Fibroblast of skin of left biceps (primary cell): ENCODE data around the gene ERC2.

Source experiments
- DNase-seq, 2 experiments: peaks; one replicate each; pipeline ENCODE4 v3.0.0-alpha.2; 2013; ENCODE audit warnings: low read depth in 2 of 2

The ERC2 gene

GRCh38 chr3:55826731-55827496, 641.4 kb downstream of the ERC2 start:
- DNase-seq = no peak

DNA sequence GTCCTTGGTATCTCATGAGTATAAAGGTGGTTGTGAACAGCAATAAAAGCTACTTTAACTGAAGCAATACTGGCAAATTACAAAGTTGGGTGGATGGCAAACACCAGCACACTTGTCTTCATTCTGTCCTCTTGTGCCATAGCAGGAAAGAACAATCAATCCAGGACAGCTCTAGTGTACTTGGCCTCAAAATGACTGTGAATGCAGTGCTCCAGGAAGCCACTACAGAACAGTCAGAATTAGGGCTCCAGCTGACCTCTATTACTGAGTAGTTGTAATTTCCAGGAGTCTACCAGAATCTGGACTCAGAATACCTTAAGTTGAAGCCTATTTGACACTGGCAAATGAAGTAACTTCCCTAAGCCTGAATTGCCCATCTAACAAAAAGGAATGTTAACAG, 642.2 kb downstream of the ERC2 start:
- DNase-seq = no peak

- DNase-seq = no peak
These were observed 643.9 kb downstream of the ERC2 start for GRCh38 chr3:55824406-55824805.

- DNase-seq = no peak
These were observed 644.4 kb downstream of the ERC2 start for GRCh38 chr3:55823829-55824228.

DNA sequence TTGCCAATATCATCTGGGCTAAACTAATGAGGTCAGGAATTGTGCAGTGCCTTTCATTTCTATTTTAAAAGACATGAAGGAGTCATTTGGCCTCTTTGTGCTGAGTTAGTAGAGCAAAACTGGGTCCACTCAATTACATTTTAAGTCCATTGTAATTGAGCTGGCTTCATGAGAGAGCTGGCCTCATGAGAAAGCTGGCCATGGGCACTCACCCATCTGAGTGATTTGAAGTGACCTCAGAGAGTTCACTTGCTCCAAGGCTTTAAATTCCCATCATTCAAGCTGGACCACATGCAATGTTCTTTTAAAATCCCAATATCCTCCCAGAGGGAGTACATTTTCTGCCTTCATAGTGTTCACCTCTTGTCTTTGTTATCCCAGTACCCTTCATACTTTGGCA, 645.3 kb downstream of the ERC2 start:
- DNase-seq = no peak

GRCh38 chr3:55819005-55819404, 649.3 kb downstream of the ERC2 start:
- no peak for DNase-seq

GRCh38 chr3:55818485-55818884, 649.8 kb downstream of the ERC2 start:
- DNase-seq = no peak

DNA sequence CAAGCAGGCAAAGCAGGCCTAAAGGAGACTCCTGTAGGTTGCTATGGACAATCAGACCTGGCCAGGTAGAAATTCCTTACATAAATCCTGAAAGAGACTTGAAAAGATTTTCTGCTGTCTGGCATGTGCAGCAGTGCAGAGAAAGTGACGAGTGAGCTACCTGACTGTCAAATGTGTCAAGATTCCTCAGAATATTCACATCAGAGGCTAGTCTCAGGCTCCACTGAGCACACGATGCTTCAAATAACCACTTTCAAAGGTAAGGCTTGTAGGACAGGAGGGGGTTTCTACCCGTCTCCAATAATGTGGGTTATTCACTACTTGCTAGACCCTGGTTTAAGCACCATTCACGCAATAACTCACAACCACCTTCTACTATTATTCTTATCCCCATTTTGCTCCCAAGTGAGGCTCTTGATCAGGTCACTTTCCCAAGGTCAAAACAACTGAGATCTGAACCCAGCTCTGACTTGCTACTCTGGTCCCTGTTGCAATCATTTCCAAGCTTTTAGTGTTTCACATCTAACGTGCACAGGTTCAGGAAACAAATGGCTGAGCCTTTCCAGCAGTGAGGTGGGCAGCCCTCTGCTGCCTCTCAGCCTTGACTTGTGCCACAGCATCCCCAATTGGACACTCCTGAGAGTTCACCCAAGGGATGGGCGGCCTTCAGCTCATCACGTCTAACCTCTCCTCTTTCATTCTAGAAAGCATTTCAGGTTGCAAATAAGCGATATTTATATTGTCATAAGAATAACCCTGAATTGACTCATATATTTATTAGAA, 651.3 kb downstream of the ERC2 start:
- no peak for DNase-seq

GRCh38 chr3:55815262-55815661, 653.0 kb downstream of the ERC2 start:
- DNase-seq = no peak

DNA sequence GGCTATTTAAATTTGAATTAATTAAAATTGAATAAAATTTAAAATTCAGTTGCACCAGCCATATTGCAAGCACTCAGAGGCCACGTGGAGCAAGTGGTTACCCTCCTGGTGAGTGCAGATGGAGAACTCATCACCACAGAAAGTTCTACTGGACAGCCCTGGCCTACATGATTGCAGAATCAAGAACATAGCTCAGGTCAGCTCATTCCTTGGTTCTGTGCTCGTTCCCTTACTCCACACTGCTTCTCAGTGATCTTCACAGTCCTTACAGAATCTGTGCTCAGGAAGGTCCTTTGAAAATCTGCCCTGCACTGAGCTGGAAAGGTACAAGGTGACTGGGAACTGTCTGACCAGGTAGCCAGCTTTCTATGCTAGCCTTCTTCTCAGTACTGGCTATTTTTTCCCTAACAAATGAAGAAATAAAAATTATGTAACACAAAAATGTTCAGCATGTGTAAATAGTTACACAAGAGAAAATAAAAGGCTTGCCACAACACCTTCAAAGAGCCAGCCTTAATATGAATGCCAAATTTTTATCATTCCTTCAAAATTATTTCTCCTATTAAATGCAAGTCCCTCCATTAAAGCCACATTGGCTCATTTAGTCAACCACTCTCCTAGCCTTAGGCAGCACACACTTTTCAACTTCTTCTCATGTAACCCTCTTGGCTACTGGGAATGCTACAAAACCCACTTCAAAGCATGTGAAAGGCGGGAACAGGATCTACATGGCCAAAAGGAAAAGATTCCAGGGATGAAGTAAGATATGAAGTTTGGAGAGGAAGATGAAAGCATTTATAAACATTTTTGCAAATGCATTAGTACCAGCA, 654.8 kb downstream of the ERC2 start:
- no peak for DNase-seq

DNA sequence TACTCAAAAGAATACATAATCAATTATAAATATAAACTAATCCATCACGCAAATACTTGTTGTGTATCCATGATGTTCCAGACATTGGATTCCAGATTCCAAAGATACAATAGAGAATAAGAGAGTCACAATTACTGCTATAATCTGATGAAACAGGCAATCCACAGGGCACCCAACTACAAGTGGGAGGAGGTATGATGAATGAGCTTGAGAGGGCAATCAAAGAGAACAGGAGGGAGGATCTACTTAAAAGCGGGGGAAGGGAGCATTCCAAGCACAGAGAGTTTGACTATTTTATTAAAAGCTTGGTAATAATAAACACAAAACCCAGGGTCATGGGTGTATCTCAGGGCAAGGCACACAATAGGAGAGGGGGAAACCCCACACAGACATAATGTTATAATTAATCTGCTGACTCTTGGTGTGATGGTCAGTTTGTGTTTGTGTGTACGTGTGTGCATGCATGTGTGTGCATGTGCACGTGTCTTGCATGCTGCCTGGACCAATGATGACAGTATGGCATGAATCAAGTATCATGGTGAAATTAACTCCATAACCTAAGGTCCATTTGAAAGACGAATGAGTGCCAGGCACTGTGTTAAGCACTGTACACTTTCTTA, 655.8 kb downstream of the ERC2 start:
- DNase-seq = no peak

DNA sequence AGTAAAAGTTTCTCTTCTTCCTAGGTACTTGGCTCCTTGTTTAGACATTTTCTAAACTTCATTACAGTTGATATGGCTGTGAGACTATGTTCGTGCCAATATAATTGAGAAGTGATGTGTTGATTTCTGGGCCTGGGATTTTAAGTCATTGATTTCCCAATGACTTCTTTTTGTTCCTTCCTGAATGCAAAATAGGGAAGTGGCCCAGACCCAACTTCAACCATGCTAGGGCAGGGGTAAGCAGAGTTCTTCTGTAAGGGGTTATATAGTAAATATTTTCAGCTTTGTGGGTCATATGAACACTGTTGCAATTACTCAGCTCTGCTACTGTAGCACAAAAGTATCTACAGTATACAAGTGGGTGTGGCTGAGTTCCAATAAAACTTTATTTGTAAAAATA, 661.1 kb downstream of the ERC2 start:
- no peak for DNase-seq

GRCh38 chr3:55805169-55805568, 663.1 kb downstream of the ERC2 start:
- DNase-seq = no peak

DNA sequence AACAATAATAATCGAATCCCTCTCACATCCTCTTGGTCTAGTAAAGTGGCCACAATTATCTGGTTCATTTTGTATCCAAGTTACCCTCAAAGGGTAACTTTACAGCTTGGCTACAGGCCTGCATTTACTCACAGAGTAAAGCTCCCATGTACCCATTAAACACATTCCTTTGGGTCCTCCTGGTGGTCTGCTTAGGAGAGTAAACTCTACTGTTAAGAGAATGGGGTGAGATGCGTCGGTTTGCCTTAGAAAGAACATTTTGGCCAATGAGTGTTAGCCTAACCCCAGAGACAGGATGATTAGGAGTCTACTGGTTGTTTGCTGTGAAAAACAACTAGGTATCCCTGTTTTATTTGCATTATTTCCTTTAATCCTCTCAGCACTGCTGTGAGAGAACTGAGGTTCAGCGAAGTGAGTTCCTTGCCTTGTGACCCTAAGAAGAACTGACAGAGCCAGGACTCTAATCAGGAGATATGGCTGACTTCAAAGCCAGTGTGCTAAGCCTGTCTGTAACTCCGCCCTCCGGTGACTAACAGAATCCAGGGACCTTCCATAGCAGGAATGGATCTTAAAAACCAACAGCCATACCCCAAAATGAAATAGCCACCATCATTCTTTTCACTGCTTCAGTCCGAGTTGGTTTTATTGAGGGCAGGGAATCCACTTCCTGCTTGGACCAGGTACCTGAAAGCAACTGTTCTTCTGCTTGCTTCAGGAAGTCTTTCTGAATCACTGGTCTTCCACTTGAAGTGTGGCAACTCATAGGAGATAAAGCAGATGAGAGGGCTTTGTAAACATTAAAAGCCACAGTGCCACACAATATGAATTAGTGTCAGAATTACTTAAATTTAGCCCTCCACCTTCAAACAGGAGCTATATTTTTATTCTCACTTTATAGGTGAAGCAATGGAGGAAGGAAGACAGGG, 663.8 kb downstream of the ERC2 start:
- no peak for DNase-seq

DNA sequence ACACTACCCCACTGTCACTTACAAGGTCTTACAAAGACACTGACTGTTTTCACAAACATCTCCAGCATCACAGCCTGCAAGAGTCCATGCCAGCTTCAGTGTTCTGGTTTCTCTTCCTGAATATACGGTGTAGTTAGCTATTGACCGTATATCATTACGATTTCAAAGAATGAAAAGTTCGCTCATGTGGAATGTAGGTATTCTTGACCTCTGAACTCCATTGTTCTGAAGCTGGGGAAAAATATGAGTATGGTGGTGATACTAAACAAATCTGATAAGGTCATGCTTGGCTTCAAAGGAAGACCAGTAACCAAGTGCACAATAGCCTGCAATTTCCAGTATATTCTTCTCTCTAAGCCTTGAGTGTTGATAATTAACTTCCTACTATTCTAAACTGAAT, 665.5 kb downstream of the ERC2 start:
- no peak for DNase-seq

DNA sequence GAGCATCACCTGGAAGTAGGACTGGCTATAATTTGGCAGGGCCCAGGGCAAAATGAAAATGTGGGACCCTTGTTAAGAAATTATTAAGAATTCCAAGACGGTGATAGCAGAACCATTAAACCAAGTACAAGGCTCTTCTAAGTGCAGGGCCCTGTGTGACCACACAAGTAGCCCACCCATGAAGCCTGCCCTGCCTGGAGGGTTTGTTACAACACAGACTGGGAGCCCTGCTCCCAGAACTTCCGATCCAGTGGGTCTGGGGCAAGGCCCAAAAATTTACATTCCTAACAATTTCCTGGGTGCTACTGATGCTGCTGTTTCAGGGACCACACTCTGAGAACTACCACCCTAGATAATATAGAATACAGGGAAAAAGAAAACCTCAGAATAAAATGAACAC, 666.6 kb downstream of the ERC2 start:
- no peak for DNase-seq

- no peak for DNase-seq
These were observed 667.2 kb downstream of the ERC2 start for GRCh38 chr3:55801068-55801467.

DNA sequence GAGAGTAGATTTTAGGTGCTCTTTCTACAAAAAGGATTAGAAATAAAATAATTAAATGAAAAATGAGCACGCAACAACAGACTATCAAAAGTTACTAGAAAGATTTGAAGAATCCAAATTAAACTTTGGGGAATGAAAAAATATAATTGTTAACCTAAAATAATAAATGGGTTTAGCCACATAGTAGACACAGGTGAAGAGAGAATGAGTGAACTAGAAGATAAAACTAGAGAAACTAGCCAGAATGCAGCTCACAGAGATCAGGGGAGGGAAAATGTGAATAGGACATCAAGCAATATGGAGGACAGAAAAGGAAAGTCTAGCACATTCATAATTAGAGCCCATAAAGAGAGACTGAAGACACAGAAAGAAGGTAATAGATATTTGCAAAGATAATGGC, 670.5 kb downstream of the ERC2 start:
- DNase-seq = no peak

DNA sequence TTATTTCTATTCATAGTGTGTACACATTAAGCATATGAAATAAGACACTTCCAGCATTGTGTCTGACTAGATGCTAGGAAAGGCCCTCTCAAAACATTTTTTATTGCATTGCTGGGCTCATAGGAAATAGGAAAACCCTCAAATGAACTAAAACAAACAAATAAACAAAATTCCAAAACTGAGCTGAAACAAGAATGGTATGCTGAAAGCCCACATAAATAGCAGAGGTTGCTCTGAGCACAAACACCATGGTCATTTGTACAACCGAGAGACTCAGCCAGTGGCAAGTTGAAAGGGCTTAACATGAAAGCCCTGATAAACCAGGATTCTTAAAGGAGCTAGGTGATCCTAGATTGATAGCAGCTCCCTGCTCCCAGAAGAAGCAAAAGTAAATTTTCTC, 671.2 kb downstream of the ERC2 start:
- no peak for DNase-seq

DNA sequence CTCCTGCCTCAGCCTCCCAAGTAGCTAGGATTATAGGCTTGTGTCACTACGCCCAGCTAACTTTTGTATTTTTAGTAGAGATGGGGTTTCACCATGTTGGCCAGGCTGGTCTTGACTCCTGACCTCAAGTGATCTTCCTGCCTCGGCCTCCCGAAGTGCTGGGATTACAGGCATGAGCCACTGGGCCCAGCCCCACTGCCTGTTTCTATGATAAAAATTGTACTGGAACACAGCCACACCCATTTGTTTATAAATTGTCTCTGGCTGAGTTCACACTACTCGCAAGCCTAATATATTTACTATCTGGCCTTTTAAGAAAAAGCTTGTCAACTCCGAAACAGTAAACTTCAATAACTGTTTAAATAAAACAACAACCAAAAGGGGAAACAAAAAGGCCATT, 671.7 kb downstream of the ERC2 start:
- DNase-seq = no peak

DNA sequence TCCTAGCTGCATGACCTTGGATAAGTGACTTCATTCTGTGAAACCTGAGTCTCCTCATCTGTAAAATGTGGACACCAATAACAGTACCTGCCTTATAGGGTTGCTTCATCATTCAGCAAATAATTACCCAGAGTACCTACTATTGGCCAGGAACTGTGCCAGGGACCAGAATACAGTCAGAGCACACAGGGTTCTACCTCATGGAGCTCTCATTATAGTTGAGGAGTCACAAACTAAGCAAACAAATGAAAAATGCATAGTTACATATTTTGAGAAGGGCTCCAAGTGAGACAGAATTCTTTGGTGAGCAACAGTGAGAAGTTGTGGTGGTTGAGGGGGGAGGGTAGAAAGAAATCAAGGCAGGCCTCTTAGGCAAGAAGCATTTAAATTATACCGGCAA, 672.5 kb downstream of the ERC2 start:
- no peak for DNase-seq
